Ammon's horn (tissue), 1 donor: Measurements from ENCODE around the gene SNX21.
A peak's percentile ranks its signal among the peaks of the same experiment; 100 is the strongest.
"Not testable (repeated sequence)": the region's sequence is repeated elsewhere in the genome, so short reads cannot be mapped to it uniquely, and the experiment has no call there.

Experiments
- DNase-seq: peaks from one replicate; pipeline ENCODE4 v3.0.0-alpha.2; 2016; ENCODE audit warnings: low spot score

Gene SNX21

GRCh38 chr20:45833030-45833882 lies at the start of gene SNX21:
Gene SNX21, plus strand, starts transcription at chr20:45833799. Its CDS starts 121 bp downstream, at chr20:45833920.
- peak; percentile 74 for DNase-seq

- DNase-seq, result no peak
These were observed 45.2 kb upstream of the SNX21 start for GRCh38 chr20:45788351-45788750.

- peak; percentile 43 for DNase-seq
These were observed 41.1 kb upstream of the SNX21 start for GRCh38 chr20:45792317-45793118.

- DNase-seq, result no peak
These were observed 37.1 kb upstream of the SNX21 start for GRCh38 chr20:45796337-45797065.

GRCh38 chr20:45797510-45797909 lies 36.1 kb upstream of the SNX21 start:
- not testable (repeated sequence) for DNase-seq

- DNase-seq, result not testable (repeated sequence)
These were observed 35.6 kb upstream of the SNX21 start for GRCh38 chr20:45797955-45798354.

- peak; percentile 56 for DNase-seq
These were observed 34.5 kb upstream of the SNX21 start for GRCh38 chr20:45798935-45799642.

- no peak for DNase-seq
These were observed 31.7 kb upstream of the SNX21 start for GRCh38 chr20:45801851-45802250.

- no peak for DNase-seq
These were observed 23.2 kb upstream of the SNX21 start for GRCh38 chr20:45810191-45810970.

GRCh38 chr20:45812157-45813005 lies 21.2 kb upstream of the SNX21 start, which contains the start of gene UBE2C:
Gene UBE2C, plus strand, starts transcription at chr20:45812644. Its CDS starts 52 bp downstream, at chr20:45812696.
- DNase-seq, result peak; percentile 99

- no peak for DNase-seq
These were observed 20.6 kb upstream of the SNX21 start for GRCh38 chr20:45813006-45813340.

- DNase-seq, result no peak
These were observed 20.1 kb upstream of the SNX21 start for GRCh38 chr20:45813489-45813888.

GRCh38 chr20:45814314-45814713 lies 19.3 kb upstream of the SNX21 start:
- DNase-seq, result no peak

- no peak for DNase-seq
These were observed 16.6 kb upstream of the SNX21 start for GRCh38 chr20:45816951-45817350.

GRCh38 chr20:45817376-45818194 lies 16.0 kb upstream of the SNX21 start:
- no peak for DNase-seq

GRCh38 chr20:45818239-45818638 lies 15.4 kb upstream of the SNX21 start:
- no peak for DNase-seq

- DNase-seq, result no peak
These were observed 14.1 kb upstream of the SNX21 start for GRCh38 chr20:45819466-45819865.

- no peak for DNase-seq
These were observed 11.7 kb upstream of the SNX21 start for GRCh38 chr20:45821947-45822346.

- DNase-seq, result no peak
These were observed 10.7 kb upstream of the SNX21 start for GRCh38 chr20:45822857-45823256.
